Right lobe of liver (tissue), 6 donors: ENCODE measurements around the gene PUS7L. TPM values are rescaled to one million over a fixed set of nuclear protein-coding genes. Genes with fewer than 3 reads are reported as not detected.

Source experiments
- ATAC-seq, 4 donors: fragments of 200-7000 bp; cut with Tn5 transposase; one replicate each; pipeline ENCODE4 v1.9.1; 2020; ENCODE audit warnings: mild to moderate bottlenecking in 4 of 4, moderate library complexity in 4 of 4
- DNase-seq, 3 donors: peaks; one replicate each; pipeline ENCODE4 v3.0.0-alpha.2; 2020
- H3K27ac ChIP-seq, 3 donors: fragments of 200-600 bp; one replicate each; pipeline ENCODE4 v1.8.0; 2022
- H3K27me3 ChIP-seq, 2 donors: fragments of 200-600 bp; one replicate each; pipeline ENCODE4 v1.8.0; 2022
- H3K36me3 ChIP-seq, 4 donors: fragments of 200-600 bp; sonication (generic) in 1 of 4; one replicate each; pipeline versions ENCODE4 v1.5.1 to v1.8.0; 2017 to 2022; ENCODE audit warnings: control low read depth in 1 of 4
- H3K4me1 ChIP-seq, 4 donors: fragments of 200-600 bp; sonication (generic) in 1 of 4; one replicate each; pipeline versions ENCODE4 v1.5.1 to v1.8.0; 2017 to 2022; ENCODE audit warnings: control low read depth in 1 of 4
- H3K4me3 ChIP-seq, 3 donors: fragments of 200-600 bp; one replicate each; pipeline ENCODE4 v1.8.0; 2022
- H3K9me3 ChIP-seq, 4 donors: fragments of 200-600 bp; sonication (generic) in 1 of 4; one replicate each; pipeline versions ENCODE4 v1.5.1 to v1.8.0; 2017 to 2022; ENCODE audit warnings: control low read depth in 1 of 4
- CTCF ChIP-seq, 4 donors: fragments of 200-600 bp in 3 of 4; fragments of 450-650 bp in 1 of 4; IDR thresholded peaks; one replicate each; pipeline versions ENCODE4 v1.5.1 to v1.8.0; 2016 to 2022; ENCODE audit warnings: antibody characterized with exemption in 4 of 4, mild to moderate bottlenecking in 2 of 4
- POLR2A ChIP-seq: fragments of 450-650 bp; IDR thresholded peaks from one replicate; pipeline ENCODE4 v1.6.1; 2017; ENCODE audit warnings: antibody characterized with exemption, mild to moderate bottlenecking
- WGBS: methylation state at CpG from one replicate; pipeline ENCODE4 v1.1.6; 2018; ENCODE audit warnings: low coverage, low lambda C conversion rate; ENCODE audit not compliant: insufficient coverage; ENCODE audit errors: missing lambda C conversion rate; 5-methylcytosine and 5-hydroxymethylcytosine counted together
- intact Hi-C, 2 donors: fragments of 100-400 bp; cut with DNase I; formaldehyde crosslinking; loops; one replicate each; pipeline versions ENCODE4 v1.11.2 to v1.14.1; 2022
- total RNA-seq, 6 experiments: library from RNA; depleted of rRNA in 2 of 6; stranded (reverse); fragments of >200 nt in 2 of 6; fragmentation: NEBNext Ultra II Directional in 3 of 6; extraction: Animal tissue kit (Norgen Biotek cat#: 25700) in 3 of 6; gene quantifications; one replicate each; pipeline versions ENCODE4 v1.1.0 to v1.2.4, GENCODE V29; 2016 to 2023
- donor health status: DM: no; HTN: yes; CAD: no.
- donor health status: DM: no; HTN: no; CAD: no.
- donor health status: DM: no; HTN: no; CAD: no.
- donor health status: DM: no; HTN: yes; CAD: no.
- donor health status: DM: no; HTN: yes; CAD: no.

PUS7L gene
- total RNA-seq, 6 experiments from 2014 or later = 3.9 to 9.1 (median 5.0) TPM

- no peak for ATAC-seq
- intact Hi-C loops = no loop called here
- Histone ChIP-seq H3K9me3 (no peaks in the 10 kb centered on the region), H3K36me3 (peaks cover 0 to 55% (median 12%) of the 10 kb centered on the region in 4 donors), H3K27ac (no peak overlapping the region), H3K4me1 (no peaks in the 10 kb centered on the region), H3K27me3 (no peaks in the 10 kb centered on the region), H3K4me3 (no peak overlapping the region)
- no peak for DNase-seq
- TF ChIP-seq CTCF (IDR thresholded peaks at IDR 0.05) (no peak), POLR2A (no peak)
Measured at GRCh38 chr12:43786899-43787693, 28.5 kb upstream of the PUS7L start.

GRCh38 chr12:43776498-43776897, 17.9 kb upstream of the PUS7L start:
- intact Hi-C loops = no loop called here
- peak; percentile 40 to 51 (median 48) for ATAC-seq
- peaks cover 0 to 56% (median 3%) of the 10 kb centered on the region in 4 donors for H3K36me3 ChIP-seq
- H3K27me3 ChIP-seq = no peaks in the 10 kb centered on the region
- no peak overlapping the region for H3K27ac ChIP-seq
- no peaks in the 10 kb centered on the region for H3K9me3 ChIP-seq
- WGBS = 68% methylated on average over 3 of the region's 3 CpGs
- H3K4me1 ChIP-seq = no peaks in the 10 kb centered on the region
- TF ChIP-seq CTCF (IDR thresholded peaks at IDR 0.05) = peak in 3 of 4 donors; percentile 31 to 33 (median 32)
- no peak for TF ChIP-seq POLR2A
- no peak for DNase-seq
- no peak overlapping the region for H3K4me3 ChIP-seq

GRCh38 chr12:43766291-43766690, 7.7 kb upstream of the PUS7L start:
- TF ChIP-seq CTCF (IDR thresholded peaks at IDR 0.05) = no peak
- no peak for TF ChIP-seq POLR2A
- no peak overlapping the region for H3K27ac ChIP-seq
- peaks cover 0 to 3% (median 2%) of the 10 kb centered on the region in 4 donors for H3K36me3 ChIP-seq
- intact Hi-C loops = no loop called here
- DNase-seq (no peak), ATAC-seq (no peak)
- H3K4me3 ChIP-seq = no peak overlapping the region
- no peaks in the 10 kb centered on the region for H3K27me3 ChIP-seq
- H3K4me1 ChIP-seq = peaks cover 0 to 2% (median 0%) of the 10 kb centered on the region in 4 donors
- no peaks in the 10 kb centered on the region for H3K9me3 ChIP-seq

- intact Hi-C loops = no loop called here
- H3K36me3 ChIP-seq = peaks cover 0 to 3% (median 0%) of the 10 kb centered on the region in 4 donors
- H3K27ac ChIP-seq = no peak overlapping the region
- no peak for DNase-seq
- no peak for TF ChIP-seq CTCF (IDR thresholded peaks at IDR 0.05)
- no peak for TF ChIP-seq POLR2A
- ATAC-seq = no peak
- H3K4me3 ChIP-seq = no peak overlapping the region
- H3K4me1 ChIP-seq = peaks cover 0 to 17% (median 1%) of the 10 kb centered on the region in 4 donors
- H3K27me3 ChIP-seq = no peaks in the 10 kb centered on the region
- no peaks in the 10 kb centered on the region for H3K9me3 ChIP-seq
Measured at GRCh38 chr12:43764528-43764927, 5.9 kb upstream of the PUS7L start.

GRCh38 chr12:43763769-43764168, 5.2 kb upstream of the PUS7L start:
- Histone ChIP-seq H3K4me3 (no peak overlapping the region), H3K4me1 (peaks cover 0 to 19% (median 2%) of the 10 kb centered on the region in 4 donors), H3K27me3 (no peaks in the 10 kb centered on the region), H3K9me3 (no peaks in the 10 kb centered on the region), H3K27ac (no peak overlapping the region), H3K36me3 (no peaks in the 10 kb centered on the region)
- no peak for ATAC-seq
- DNase-seq = no peak
- intact Hi-C loops = no loop called here
- TF ChIP-seq CTCF (IDR thresholded peaks at IDR 0.05) (no peak), POLR2A (no peak)
